ENCODE data around the gene HBG2.

HBG2 gene

GRCh38 chr11:5229796-5230195, 24.8 kb downstream of the HBG2 start:
- no peak for DNase-seq (ENCODE audit: low read depth, low spot score)
- ChIA-PET POLR2A (no interaction called here), CTCF (no interaction called here)
- no peak for TF ChIP-seq CTCF (IDR thresholded peaks at IDR 0.05; ENCODE audit: insufficient read depth, low read length, missing control alignments)
- H3K4me3 ChIP-seq (ENCODE audit: low read depth, low read length): no peak overlapping the region

- no peak overlapping the region for H3K4me3 ChIP-seq (ENCODE audit: low read depth, low read length)
- no peak for DNase-seq (ENCODE audit: low read depth, low spot score)
- POLR2A ChIA-PET: no interaction called here
- no peak for TF ChIP-seq CTCF (IDR thresholded peaks at IDR 0.05; ENCODE audit: insufficient read depth, low read length, missing control alignments)
- CTCF ChIA-PET: no interaction called here
Measured at GRCh38 chr11:5229356-5229755, 25.2 kb downstream of the HBG2 start.

- DNase-seq (ENCODE audit: low read depth, low spot score): no peak
- H3K4me3 ChIP-seq (ENCODE audit: low read depth, low read length): no peak overlapping the region
- TF ChIP-seq CTCF (IDR thresholded peaks at IDR 0.05; ENCODE audit: insufficient read depth, low read length, missing control alignments): no peak
- ChIA-PET CTCF (no interaction called here), POLR2A (no interaction called here)
Measured at GRCh38 chr11:5228124-5228523, 26.5 kb downstream of the HBG2 start.

GRCh38 chr11:5227681-5228080, 26.9 kb downstream of the HBG2 start:
- no peak for DNase-seq (ENCODE audit: low read depth, low spot score)
- CTCF ChIA-PET: no interaction called here
- POLR2A ChIA-PET: no interaction called here
- no peak for TF ChIP-seq CTCF (IDR thresholded peaks at IDR 0.05; ENCODE audit: insufficient read depth, low read length, missing control alignments)
- no peak overlapping the region for H3K4me3 ChIP-seq (ENCODE audit: low read depth, low read length)

- no peak for DNase-seq (ENCODE audit: low read depth, low spot score)
- POLR2A ChIA-PET: no interaction called here
Measured at GRCh38 chr11:5226732-5227310, 27.8 kb downstream of the HBG2 start, which contains the start of gene HBB. Gene HBB, minus strand, starts transcription at chr11:5227071. Its CDS starts 50 bp downstream, at chr11:5227021.

GRCh38 chr11:5225480-5225871, 29.1 kb downstream of the HBG2 start:
- ChIA-PET POLR2A (no interaction called here), CTCF (no interaction called here)
- no peak for TF ChIP-seq CTCF (IDR thresholded peaks at IDR 0.05; ENCODE audit: insufficient read depth, low read length, missing control alignments)
- no peak overlapping the region for H3K4me3 ChIP-seq (ENCODE audit: low read depth, low read length)
- no peak for DNase-seq (ENCODE audit: low read depth, low spot score)

More at GRCh38 chr11:5226732-5227310, 27.8 kb downstream of the HBG2 start, which contains the start of gene HBB:
- no peak for TF ChIP-seq CTCF (IDR thresholded peaks at IDR 0.05; ENCODE audit: insufficient read depth, low read length, missing control alignments)
- H3K4me3 ChIP-seq (ENCODE audit: low read depth, low read length): no peak within 1 kb of the TSS
- CTCF ChIA-PET: no interaction called here
